Adrenal gland (tissue), 12 donors: ENCODE results near the gene ATP1B3. TPM values are rescaled to one million over a fixed set of nuclear protein-coding genes. Genes with fewer than 3 reads are reported as not detected.

Experiments
- DNase-seq, 7 donors: peaks; one replicate each; pipeline ENCODE4 v3.0.0-alpha.2; 2019 to 2020
- H3K27ac ChIP-seq, 5 donors: fragments of 200-600 bp; sonication (generic) in 4 of 5; 1 replicate in 3 of 5; 2 replicates in 2 of 5; pipeline versions ENCODE4 v1.5.1 to v1.8.0; 2016 to 2020; ENCODE audit warnings: mild to moderate bottlenecking in 1 of 5
- H3K27me3 ChIP-seq: fragments of 200-600 bp; 2 replicates; pipeline ENCODE4 v1.8.0; 2021
- H3K36me3 ChIP-seq, 2 donors: fragments of 200-600 bp; replicated peaks in 1 of 2; 1 replicate in 1 of 2; 2 replicates in 1 of 2; pipeline versions ENCODE4 v1.5.1 to v1.8.0; 2018 to 2022
- H3K4me1 ChIP-seq, 2 donors: fragments of 200-600 bp; replicated peaks in 1 of 2; 1 replicate in 1 of 2; 2 replicates in 1 of 2; pipeline versions ENCODE4 v1.5.1 to v1.8.0; 2018 to 2021
- H3K4me3 ChIP-seq, 4 donors: fragments of 200-600 bp; sonication (generic) in 3 of 4; one replicate each; pipeline ENCODE4 v1.5.1; 2016 to 2018
- H3K9me3 ChIP-seq, 3 donors: fragments of 200-600 bp; sonication (generic) in 1 of 3; replicated peaks in 1 of 3; 1 replicate in 2 of 3; 2 replicates in 1 of 3; pipeline versions ENCODE4 v1.5.1 to v1.8.0; 2016 to 2021
- CTCF ChIP-seq, 6 experiments: fragments of 450-650 bp in 4 of 6; fragments of 200-600 bp in 2 of 6; sonication (generic) in 1 of 6; IDR thresholded peaks; 1 replicate in 5 of 6; 2 replicates in 1 of 6; pipeline versions ENCODE4 v1.5.1 to v1.8.0; 2016 to 2021; ENCODE audit warnings: antibody characterized with exemption in 6 of 6, mild to moderate bottlenecking in 2 of 6, moderate library complexity in 1 of 6
- POLR2A ChIP-seq, 2 donors: fragments of 450-650 bp; IDR thresholded peaks; one replicate each; pipeline ENCODE4 v1.6.1; 2017; ENCODE audit warnings: antibody characterized with exemption in 2 of 2, mild to moderate bottlenecking in 2 of 2, moderate library complexity in 1 of 2
- WGBS, 4 donors: extraction: QIAGEN DNeasy Blood & Tissue Kit in 2 of 4; methylation state at CpG; one replicate each; pipeline versions ENCODE4 v1.1.5 to v1.1.7; 2013 to 2017; 5-methylcytosine and 5-hydroxymethylcytosine counted together
- intact Hi-C, 2 donors: fragments of 100-400 bp; cut with DNase I; formaldehyde crosslinking; loops; one replicate each; pipeline versions ENCODE4 v1.14.1 to v1.15.0; 2022 to 2023
- polyA plus RNA-seq, 3 donors: library from polyadenylated mRNA; stranded (reverse); fragments of 200-250 nt in 2 of 3; fragments of 350-450 nt in 1 of 3; fragmentation: Illumina TruSeq in 1 of 3; extraction: RNeasy Lipid Tissue Mini Kit (QIAGEN cat#74804) in 1 of 3; gene quantifications; one replicate each; pipeline ENCODE4 v1.2.3, GENCODE V29; 2013 to 2014
- total RNA-seq, 9 donors: library from RNA; depleted of rRNA in 4 of 9; stranded (reverse); fragments of >200 nt in 4 of 9; fragments of 120-200 nt in 1 of 9; fragmentation: NEBNext Ultra II Directional in 1 of 9; extraction: Animal tissue kit (Norgen Biotek cat#: 25700) in 1 of 9; gene quantifications; one replicate each; pipeline versions ENCODE4 v1.1.0 to v1.2.4, GENCODE V29; 2013 to 2023
- donor health status: healthy with polysubstance abuse.
- donor health status: Bipolar disorder and iron deficiency.
- donor health status: DM: yes; HTN: yes; CAD: no.
- donor health status: DM: no; HTN: no; CAD: no.
- donor health status: DM: no; HTN: no; CAD: no.
- donor health status: DM: yes; HTN: yes; CAD: no.

ATP1B3 gene
- total and polyA plus RNA-seq, 12 donors = 65.2 to 300 (median 98.8) TPM

DNA sequence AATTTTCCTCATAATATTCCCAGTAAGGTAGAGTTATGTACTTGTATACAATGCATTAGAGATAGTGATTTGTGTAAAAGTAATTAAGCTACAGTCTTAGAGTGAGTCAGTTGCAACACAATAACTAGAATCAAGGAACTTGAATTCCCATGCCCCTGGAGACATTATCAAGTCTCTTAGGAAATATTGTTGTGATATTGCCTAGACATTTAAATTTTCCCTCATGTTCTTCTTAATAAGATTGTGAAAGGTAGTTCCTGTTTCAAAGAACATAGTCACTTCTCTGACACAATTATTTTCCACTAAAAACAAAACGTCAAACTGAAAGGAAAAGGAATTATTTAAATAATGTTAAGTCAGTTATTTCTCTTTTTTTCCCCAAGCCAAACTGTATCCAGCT, 13.0 kb upstream of the ATP1B3 start:
- H3K27me3 ChIP-seq = no peaks in the 10 kb centered on the region
- H3K4me3 ChIP-seq = no peak overlapping the region
- no peaks in the 10 kb centered on the region for H3K9me3 ChIP-seq
- no peak for DNase-seq
- H3K27ac ChIP-seq = peak overlapping the region in 1 of 5 donors; percentile 20
- 14 to 38% (median 29%) methylated on average over 1 of the region's 1 CpG for WGBS, 4 donors
- no peaks in the 10 kb centered on the region for H3K36me3 ChIP-seq
- intact Hi-C loops = no loop called here
- no peak for TF ChIP-seq POLR2A (IDR thresholded peaks at IDR 0.05)
- no peak for TF ChIP-seq CTCF (IDR thresholded peaks at IDR 0.05)
- peaks cover 0 to 21% of the 10 kb centered on the region in 2 donors for H3K4me1 ChIP-seq

DNA sequence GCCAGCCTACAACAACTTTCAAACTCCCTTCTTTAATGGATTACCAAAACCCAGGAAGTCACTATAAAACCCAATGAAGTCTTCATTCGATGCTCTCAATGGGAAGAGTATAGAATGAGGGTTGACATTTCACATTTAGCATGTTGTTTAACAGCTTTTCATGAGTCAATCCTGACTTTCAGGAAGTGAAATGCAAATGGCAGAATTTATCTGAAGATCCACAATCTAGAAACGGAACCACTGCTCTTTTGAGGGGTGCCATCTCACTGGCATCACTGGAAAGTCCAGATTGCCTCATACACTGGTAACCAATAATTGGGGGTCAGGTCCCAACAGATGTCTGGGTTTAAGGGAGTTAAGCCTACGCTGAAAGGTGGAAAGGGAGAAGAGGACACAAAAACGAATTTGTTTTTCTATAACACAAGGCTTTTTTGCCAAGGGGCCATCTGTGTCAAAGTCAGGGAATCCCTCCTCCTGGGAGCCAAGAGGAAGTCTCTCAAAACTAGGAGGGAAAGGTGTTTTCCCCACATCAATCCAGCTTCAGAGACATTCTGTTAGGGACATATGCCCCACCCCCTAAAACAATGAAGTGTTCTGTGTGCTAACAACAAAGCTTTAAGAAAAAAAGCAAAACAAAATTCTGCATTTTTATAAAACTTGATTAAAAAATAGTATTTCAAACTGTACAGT, 12.0 kb upstream of the ATP1B3 start:
- peaks cover 0 to 19% of the 10 kb centered on the region in 2 donors for H3K4me1 ChIP-seq
- H3K4me3 ChIP-seq = no peak overlapping the region
- TF ChIP-seq POLR2A (IDR thresholded peaks at IDR 0.05) (no peak), CTCF (IDR thresholded peaks at IDR 0.05) (no peak)
- peak overlapping the region in 1 of 5 donors; percentile 67 for H3K27ac ChIP-seq
- 69 to 78% (median 73%) methylated on average over 4 of the region's 4 CpGs for WGBS, 4 donors
- DNase-seq = no peak
- intact Hi-C loops = no loop called here
- H3K9me3 ChIP-seq = no peaks in the 10 kb centered on the region
- H3K36me3 ChIP-seq = no peaks in the 10 kb centered on the region
- H3K27me3 ChIP-seq = no peaks in the 10 kb centered on the region

GRCh38 chr3:141865101-141865500, 11.3 kb upstream of the ATP1B3 start:
- Histone ChIP-seq H3K4me1 (peaks cover 0 to 12% of the 10 kb centered on the region in 2 donors), H3K9me3 (no peaks in the 10 kb centered on the region), H3K36me3 (no peaks in the 10 kb centered on the region), H3K4me3 (no peak overlapping the region), H3K27me3 (no peaks in the 10 kb centered on the region), H3K27ac (no peak overlapping the region)
- TF ChIP-seq CTCF (IDR thresholded peaks at IDR 0.05) (no peak), POLR2A (IDR thresholded peaks at IDR 0.05) (no peak)
- DNase-seq = no peak
- 83 to 90% (median 88%) methylated on average over 9 of the region's 9 CpGs for WGBS, 4 donors
- intact Hi-C loops = no loop called here

GRCh38 chr3:141870091-141870687, 6.3 kb upstream of the ATP1B3 start:
- no peak overlapping the region for H3K4me3 ChIP-seq
- peaks cover 0 to 3% of the 10 kb centered on the region in 2 donors for H3K4me1 ChIP-seq
- TF ChIP-seq POLR2A (IDR thresholded peaks at IDR 0.05) (no peak), CTCF (IDR thresholded peaks at IDR 0.05) (no peak)
- no peaks in the 10 kb centered on the region for H3K9me3 ChIP-seq
- DNase-seq = no peak
- 81 to 90% (median 87%) methylated on average over 6 of the region's 6 CpGs for WGBS, 4 donors
- intact Hi-C loops = loop anchor here (10.0 kb wide), 2 partner anchors 75 to 135 kb away; partner anchors contain the start of gene RNF7 (in 1 of the 2)
- no peaks in the 10 kb centered on the region for H3K27me3 ChIP-seq
- no peak overlapping the region for H3K27ac ChIP-seq
- H3K36me3 ChIP-seq = no peaks in the 10 kb centered on the region
